CD14-positive monocyte (primary cell): ENCODE measurements around the gene LZTS2. TPM values are rescaled to one million over a fixed set of nuclear protein-coding genes. Genes with fewer than 3 reads are reported as not detected.

ENCODE experiments used
- DNase-seq, 3 donors: peaks; one replicate each; pipeline ENCODE4 v3.0.0-alpha.2; 2011 to 2022
- H2AFZ ChIP-seq: 2 replicates; pipeline ENCODE4 v1.6.0; 2012; ENCODE audit warnings: mild to moderate bottlenecking, low read depth, low read length, inconsistent platforms; ENCODE audit not compliant: insufficient read depth, poor library complexity, severe bottlenecking
- H3K27ac ChIP-seq, 2 donors: 1 replicate in 1 of 2; 2 replicates in 1 of 2; pipeline ENCODE4 v1.5.1; 2012 to 2013; ENCODE audit warnings: low read length in 2 of 2, control low read depth in 1 of 2, inconsistent platforms in 1 of 2, low read depth in 1 of 2, mild to moderate bottlenecking in 1 of 2
- H3K27me3 ChIP-seq, 2 donors: one replicate each; pipeline versions ENCODE4 v1.6.0 to v1.6.1; 2011 to 2013; ENCODE audit warnings: low read length in 2 of 2; ENCODE audit not compliant: control insufficient read depth in 2 of 2, insufficient read depth in 2 of 2
- H3K36me3 ChIP-seq, 2 donors: replicated peaks in 1 of 2; 1 replicate in 1 of 2; 2 replicates in 1 of 2; pipeline versions ENCODE4 v1.5.1 to v1.6.1; 2012 to 2013; ENCODE audit warnings: low read length in 2 of 2, control low read depth in 1 of 2, inconsistent platforms in 1 of 2, mild to moderate bottlenecking in 1 of 2; ENCODE audit not compliant: insufficient read depth in 2 of 2, control insufficient read depth in 1 of 2
- H3K4me1 ChIP-seq, 2 donors: 1 replicate in 1 of 2; 2 replicates in 1 of 2; pipeline versions ENCODE4 v1.5.1 to v1.6.1; 2012 to 2013; ENCODE audit warnings: low read length in 2 of 2, control low read depth in 1 of 2, inconsistent platforms in 1 of 2, mild to moderate bottlenecking in 1 of 2, moderate library complexity in 1 of 2; ENCODE audit not compliant: insufficient read depth in 2 of 2, control insufficient read depth in 1 of 2
- H3K4me2 ChIP-seq: replicated peaks from 2 replicates; pipeline ENCODE3; 2012; ENCODE audit warnings: low read length, moderate library complexity, mild to moderate bottlenecking; ENCODE audit not compliant: poor library complexity, severe bottlenecking; ENCODE audit errors: extremely low read depth
- H3K4me3 ChIP-seq, 3 experiments: fragments of 200-600 bp in 1 of 3; sonication (generic) in 1 of 3; replicated peaks in 1 of 3; 1 replicate in 2 of 3; 2 replicates in 1 of 3; pipeline ENCODE4 v1.5.1; 2011 to 2013; ENCODE audit warnings: low read length in 3 of 3, mild to moderate bottlenecking in 3 of 3, control low read depth in 2 of 3, low read depth in 2 of 3, inconsistent platforms in 1 of 3, moderate library complexity in 1 of 3
- H3K79me2 ChIP-seq: 2 replicates; pipeline ENCODE4 v1.6.0; 2012; ENCODE audit warnings: mild to moderate bottlenecking, control low read depth, inconsistent platforms, low read length, moderate library complexity; ENCODE audit not compliant: insufficient read depth
- H3K9ac ChIP-seq: 2 replicates; pipeline ENCODE4 v1.6.0; 2017; ENCODE audit warnings: low read length, mild to moderate bottlenecking; ENCODE audit not compliant: insufficient read depth, poor library complexity, severe bottlenecking
- H3K9me3 ChIP-seq, 2 donors: replicated peaks in 1 of 2; 1 replicate in 1 of 2; 2 replicates in 1 of 2; pipeline versions ENCODE4 v1.5.1 to v1.6.1; 2012 to 2013; ENCODE audit warnings: low read length in 2 of 2, control low read depth in 1 of 2; ENCODE audit not compliant: control insufficient read depth in 1 of 2, insufficient read depth in 1 of 2
- H4K20me1 ChIP-seq: 2 replicates; pipeline ENCODE4 v1.6.0; 2012; ENCODE audit warnings: mild to moderate bottlenecking, low read length, control low read depth, moderate library complexity; ENCODE audit not compliant: insufficient read depth
- H3K27ac Mint-ChIP-seq, 7 donors: one replicate each; pipeline ENCODE4 v1.8.0; 2020; ENCODE audit warnings: mild to moderate bottlenecking in 7 of 7, mixed read lengths in 7 of 7, moderate library complexity in 6 of 7, inconsistent platforms in 2 of 7
- H3K27me3 Mint-ChIP-seq, 3 donors: one replicate each; pipeline ENCODE4 v1.8.0; 2021 to 2022; ENCODE audit warnings: low read depth in 3 of 3, mild to moderate bottlenecking in 3 of 3, mixed read lengths in 3 of 3, moderate library complexity in 3 of 3, inconsistent platforms in 1 of 3
- H3K36me3 Mint-ChIP-seq, 2 donors: one replicate each; pipeline ENCODE4 v1.8.0; 2020; ENCODE audit warnings: mixed read lengths in 2 of 2, inconsistent platforms in 1 of 2, mild to moderate bottlenecking in 1 of 2
- H3K4me1 Mint-ChIP-seq: one replicate; pipeline ENCODE4 v1.8.0; 2020; ENCODE audit warnings: mild to moderate bottlenecking, mixed read lengths
- H3K4me3 Mint-ChIP-seq, 2 donors: one replicate each; pipeline ENCODE4 v1.8.0; 2020; ENCODE audit warnings: mild to moderate bottlenecking in 2 of 2, mixed read lengths in 2 of 2, moderate library complexity in 1 of 2
- H3K9me3 Mint-ChIP-seq, 7 donors: one replicate each; pipeline ENCODE4 v1.8.0; 2020 to 2022; ENCODE audit warnings: mixed read lengths in 7 of 7, mild to moderate bottlenecking in 6 of 7, moderate library complexity in 6 of 7, inconsistent platforms in 2 of 7
- WGBS: methylation state at CpG from one replicate; pipeline ENCODE4 v1.1.5; 2013; ENCODE audit warnings: missing lambda C conversion rate; ENCODE audit not compliant: insufficient coverage; 5-methylcytosine and 5-hydroxymethylcytosine counted together
- intact Hi-C, 2 donors: fragments of 100-400 bp; cut with micrococcal nuclease; formaldehyde crosslinking; loops; one replicate each; pipeline versions ENCODE4 v1.15.0 to v1.15.1; 2023
- polyA minus RNA-seq: library from RNA; depleted of rRNA, polyadenylated mRNA; stranded (reverse); fragments of >200 nt; gene quantifications from 2 replicates; pipeline ENCODE4 v1.2.3, GENCODE V29; 2012
- polyA plus RNA-seq, 3 donors: library from polyadenylated mRNA; depleted of rRNA in 1 of 3; unstranded in 2 of 3; stranded (reverse) in 1 of 3; fragments of 300-500 nt in 2 of 3; fragments of >200 nt in 1 of 3; fragmentation: Illumina TruSeq in 2 of 3; gene quantifications; 1 replicate in 2 of 3; 2 replicates in 1 of 3; pipeline ENCODE4 v1.2.3, GENCODE V29; 2012 to 2021
- total RNA-seq, 12 experiments: library from RNA in 1 of 12; stranded (reverse) in 1 of 12; fragments of 120-200 nt in 1 of 12; gene quantifications; one replicate each; pipeline ENCODE4 v1.2.4 and lab custom pipeline; 2013 to 2026; ENCODE audit warnings: mixed read lengths in 6 of 12, inconsistent platforms in 1 of 12
- TF ChIP-seq, protein P1 (sequence below): fragments of 200-600 bp; IDR thresholded peaks from one replicate; pipeline ENCODE4 v1.8.0; 2022; ENCODE audit warnings: antibody characterized with exemption, mild to moderate bottlenecking

Gene LZTS2, protein sequence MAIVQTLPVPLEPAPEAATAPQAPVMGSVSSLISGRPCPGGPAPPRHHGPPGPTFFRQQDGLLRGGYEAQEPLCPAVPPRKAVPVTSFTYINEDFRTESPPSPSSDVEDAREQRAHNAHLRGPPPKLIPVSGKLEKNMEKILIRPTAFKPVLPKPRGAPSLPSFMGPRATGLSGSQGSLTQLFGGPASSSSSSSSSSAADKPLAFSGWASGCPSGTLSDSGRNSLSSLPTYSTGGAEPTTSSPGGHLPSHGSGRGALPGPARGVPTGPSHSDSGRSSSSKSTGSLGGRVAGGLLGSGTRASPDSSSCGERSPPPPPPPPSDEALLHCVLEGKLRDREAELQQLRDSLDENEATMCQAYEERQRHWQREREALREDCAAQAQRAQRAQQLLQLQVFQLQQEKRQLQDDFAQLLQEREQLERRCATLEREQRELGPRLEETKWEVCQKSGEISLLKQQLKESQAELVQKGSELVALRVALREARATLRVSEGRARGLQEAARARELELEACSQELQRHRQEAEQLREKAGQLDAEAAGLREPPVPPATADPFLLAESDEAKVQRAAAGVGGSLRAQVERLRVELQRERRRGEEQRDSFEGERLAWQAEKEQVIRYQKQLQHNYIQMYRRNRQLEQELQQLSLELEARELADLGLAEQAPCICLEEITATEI
- 3.8 TPM for total RNA-seq (2013)
- polyA plus RNA-seq (1 to 10 TPM; 2.8 to 9.2 (median 3.3) TPM), polyA minus RNA-seq (8.1 and 9.0 TPM in 2 replicates), total RNA-seq (lab: John Stamatoyannopoulos, UW) (1.1 to 11.7 (median 6.4) reads per million in 11 experiments)

- no peaks in the 10 kb centered on the region for H3K27me3 ChIP-seq
- H4K20me1 ChIP-seq, result no peaks in the 10 kb centered on the region
- Mint-ChIP-seq H3K9me3 (no peaks in the 10 kb centered on the region), H3K4me1 (peaks cover 39% of the 10 kb centered on the region), H3K4me3 (peak within 1 kb of the TSS; percentile 95 to 98), H3K36me3 (peaks cover 0 to 6% of the 10 kb centered on the region in 2 donors), H3K27me3 (peaks cover 0 to 5% (median 4%) of the 10 kb centered on the region in 3 donors), H3K27ac (peak within 1 kb of the TSS in 6 of 7 donors; percentile 34 to 90 (median 83))
- H3K9me3 ChIP-seq, result no peaks in the 10 kb centered on the region
- peaks cover 5% of the 10 kb centered on the region for H3K79me2 ChIP-seq
- intact Hi-C loops, result no loop called here
- H3K4me2 ChIP-seq, result peak within 1 kb of the TSS; percentile 85
- peaks cover 35 to 52% of the 10 kb centered on the region in 2 donors for H3K4me1 ChIP-seq
- H2AFZ ChIP-seq, result peak within 1 kb of the TSS; percentile 94
- under 1% methylated on average over 41 of the region's 44 CpGs for WGBS
- no peaks in the 10 kb centered on the region for H3K36me3 ChIP-seq
- peak within 1 kb of the TSS; percentile 10 to 81 for H3K27ac ChIP-seq
- no peak for DNase-seq
- peak within 1 kb of the TSS; percentile 74 to 92 (median 88) for H3K4me3 ChIP-seq
- H3K9ac ChIP-seq, result peak within 1 kb of the TSS; percentile 86
- TF ChIP-seq, protein P1, sequence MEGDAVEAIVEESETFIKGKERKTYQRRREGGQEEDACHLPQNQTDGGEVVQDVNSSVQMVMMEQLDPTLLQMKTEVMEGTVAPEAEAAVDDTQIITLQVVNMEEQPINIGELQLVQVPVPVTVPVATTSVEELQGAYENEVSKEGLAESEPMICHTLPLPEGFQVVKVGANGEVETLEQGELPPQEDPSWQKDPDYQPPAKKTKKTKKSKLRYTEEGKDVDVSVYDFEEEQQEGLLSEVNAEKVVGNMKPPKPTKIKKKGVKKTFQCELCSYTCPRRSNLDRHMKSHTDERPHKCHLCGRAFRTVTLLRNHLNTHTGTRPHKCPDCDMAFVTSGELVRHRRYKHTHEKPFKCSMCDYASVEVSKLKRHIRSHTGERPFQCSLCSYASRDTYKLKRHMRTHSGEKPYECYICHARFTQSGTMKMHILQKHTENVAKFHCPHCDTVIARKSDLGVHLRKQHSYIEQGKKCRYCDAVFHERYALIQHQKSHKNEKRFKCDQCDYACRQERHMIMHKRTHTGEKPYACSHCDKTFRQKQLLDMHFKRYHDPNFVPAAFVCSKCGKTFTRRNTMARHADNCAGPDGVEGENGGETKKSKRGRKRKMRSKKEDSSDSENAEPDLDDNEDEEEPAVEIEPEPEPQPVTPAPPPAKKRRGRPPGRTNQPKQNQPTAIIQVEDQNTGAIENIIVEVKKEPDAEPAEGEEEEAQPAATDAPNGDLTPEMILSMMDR, result no peak
Observed at GRCh38 chr10:100999742-101000126, at the start of gene LZTS2. TSS of gene LZTS2 (plus strand) at chr10:100999808. CDS start at chr10:101002539, 2,731 bp downstream.

- H3K27ac ChIP-seq, result no peak overlapping the region
- Mint-ChIP-seq H3K27ac (peak overlapping the region in 2 of 7 donors; percentile 5 to 14), H3K4me1 (peaks cover 2% of the 10 kb centered on the region), H3K36me3 (peaks cover 62 to 77% of the 10 kb centered on the region in 2 donors), H3K4me3 (no peak overlapping the region), H3K9me3 (no peaks in the 10 kb centered on the region), H3K27me3 (no peaks in the 10 kb centered on the region)
- H3K4me2 ChIP-seq, result no peak overlapping the region
- no peak overlapping the region for H2AFZ ChIP-seq
- no peak for DNase-seq
- no peak overlapping the region for H3K4me3 ChIP-seq
- peaks cover 77 to 89% of the 10 kb centered on the region in 2 donors for H3K36me3 ChIP-seq
- no peak overlapping the region for H3K9ac ChIP-seq
- TF ChIP-seq, protein P1, result no peak
- H3K4me1 ChIP-seq, result no peaks in the 10 kb centered on the region
- no peaks in the 10 kb centered on the region for H3K9me3 ChIP-seq
- no peaks in the 10 kb centered on the region for H4K20me1 ChIP-seq
- H3K27me3 ChIP-seq, result no peaks in the 10 kb centered on the region
- intact Hi-C loops, result no loop called here
- no peaks in the 10 kb centered on the region for H3K79me2 ChIP-seq
Observed at GRCh38 chr10:100960251-100960650, 39.4 kb upstream of the LZTS2 start.
